Endothelial cell of umbilical vein (primary cell): Measurements from ENCODE around the gene SKI. TPM values are rescaled to one million over a fixed set of nuclear protein-coding genes. Genes with fewer than 3 reads are reported as not detected.

Experiments used
- BruUV-seq: library from RNA; stranded (reverse); fragments of 400-500 nt; replicated peaks from 2 replicates; lab custom pipeline; 2021; lab: Mats Ljungman, UMichigan
- CTCF ChIA-PET: fragments of 300-600, 350-600 bp; sonication (Branson Sonifier 250); formaldehyde crosslinking; loops from one replicate; lab custom pipeline; 2021; ENCODE audit warnings: antibody characterized with exemption, inconsistent platforms; lab: Charles Lee
- POLR2A ChIA-PET: fragments of 300-600, 350-600 bp; sonication (Branson Sonifier 250); formaldehyde crosslinking; loops from one replicate; lab custom pipeline; 2021; ENCODE audit warnings: antibody characterized with exemption, inconsistent platforms; lab: Charles Lee
- DNase-seq: peaks from one replicate; pipeline ENCODE4 v3.0.0-alpha.2; 2011; ENCODE audit warnings: low read depth, low spot score
- FAIRE-seq: peaks from 2 replicates; lab custom pipeline; 2011; peaks lifted over from hg19 to GRCh38; lab: Jason Lieb, UNC
- H2AFZ ChIP-seq: 2 replicates; pipeline ENCODE4 v1.6.0; 2012; ENCODE audit warnings: low read depth, low read length, control low read depth, inconsistent platforms
- H3K27ac ChIP-seq: 2 replicates; pipeline ENCODE4 v1.5.1; 2011; ENCODE audit warnings: low read depth, mild to moderate bottlenecking, control low read depth, low read length, moderate library complexity; ENCODE audit not compliant: insufficient read depth
- H3K27me3 ChIP-seq, 2 experiments: 2 replicates each; pipeline versions ENCODE4 v1.6.0 to v1.6.1; 2011; ENCODE audit warnings: low read length in 2 of 2, mixed read lengths in 1 of 2; ENCODE audit not compliant: control insufficient read depth in 2 of 2, insufficient read depth in 2 of 2
- H3K36me3 ChIP-seq, 2 experiments: 2 replicates in 1 of 2; 3 replicates in 1 of 2; pipeline ENCODE4 v1.5.1; 2011; ENCODE audit warnings: low read length in 2 of 2, mild to moderate bottlenecking in 1 of 2, moderate library complexity in 1 of 2; ENCODE audit not compliant: control insufficient read depth in 2 of 2, insufficient read depth in 2 of 2; ENCODE audit errors: extremely low read depth in 1 of 2
- H3K4me1 ChIP-seq: 3 replicates; pipeline ENCODE4 v1.5.1; 2011; ENCODE audit warnings: mild to moderate bottlenecking, low read length; ENCODE audit not compliant: control insufficient read depth, insufficient read depth; ENCODE audit errors: extremely low read depth
- H3K4me2 ChIP-seq: 2 replicates; pipeline ENCODE4 v1.6.1; 2011; ENCODE audit warnings: low read length, control low read depth, mixed read lengths; ENCODE audit not compliant: insufficient read depth
- H3K4me3 ChIP-seq, 3 experiments: fragments of 200-600 bp in 1 of 3; sonication (generic), shearing (Covaris generic) in 1 of 3; replicated peaks in 1 of 3; 2 replicates each; pipeline ENCODE4 v1.5.1; 2011 to 2016; ENCODE audit warnings: control low read depth in 3 of 3, low read length in 3 of 3, mild to moderate bottlenecking in 2 of 3, inconsistent platforms in 1 of 3, low read depth in 1 of 3, moderate library complexity in 1 of 3; ENCODE audit not compliant: insufficient read depth in 1 of 3
- H3K79me2 ChIP-seq: 2 replicates; pipeline ENCODE4 v1.6.0; 2012; ENCODE audit warnings: low read length, inconsistent platforms; ENCODE audit not compliant: control insufficient read depth, insufficient read depth
- H3K9ac ChIP-seq: replicated peaks from 2 replicates; pipeline ENCODE3; 2011; ENCODE audit warnings: low read length, control low read depth; ENCODE audit not compliant: insufficient read depth; ENCODE audit errors: extremely low read depth
- H3K9me1 ChIP-seq: replicated peaks from 3 replicates; pipeline ENCODE4 v1.6.0; 2011; ENCODE audit warnings: mild to moderate bottlenecking, low read length; ENCODE audit not compliant: control insufficient read depth, insufficient read depth; ENCODE audit errors: extremely low read depth
- H3K9me3 ChIP-seq: replicated peaks from 2 replicates; pipeline ENCODE4 v1.5.1; 2012; ENCODE audit warnings: low read length, inconsistent platforms; ENCODE audit not compliant: control insufficient read depth, insufficient read depth
- H4K20me1 ChIP-seq: replicated peaks from 2 replicates; pipeline ENCODE3; 2011; ENCODE audit warnings: mild to moderate bottlenecking, low read length; ENCODE audit not compliant: control insufficient read depth, insufficient read depth; ENCODE audit errors: extremely low read depth
- EZH2 ChIP-seq: IDR thresholded peaks from 2 replicates; pipeline ENCODE4 v1.6.1; 2012; ENCODE audit warnings: borderline replicate concordance, low read depth, mild to moderate bottlenecking, moderate library complexity, low read length, inconsistent platforms; ENCODE audit not compliant: severe bottlenecking
- FOS ChIP-seq: IDR thresholded peaks from 2 replicates; pipeline ENCODE4 v1.6.1; 2011; ENCODE audit warnings: mild to moderate bottlenecking, low read length, moderate library complexity, borderline replicate concordance; ENCODE audit not compliant: insufficient read depth
- GATA2 ChIP-seq: IDR thresholded peaks from 2 replicates; pipeline ENCODE4 v1.7.0; 2011; ENCODE audit warnings: low read depth, mild to moderate bottlenecking, moderate library complexity, mixed read lengths, low read length; ENCODE audit not compliant: insufficient read length, insufficient read depth
- JUN ChIP-seq: IDR thresholded peaks from 2 replicates; pipeline ENCODE4 v1.6.1; 2011; ENCODE audit warnings: borderline replicate concordance, low read depth; ENCODE audit not compliant: insufficient read length, insufficient read depth
- MYC ChIP-seq: IDR thresholded peaks from one replicate; pipeline ENCODE4 v1.6.1; 2011; ENCODE audit warnings: mild to moderate bottlenecking, low read depth, low read length
- POLR2A ChIP-seq: IDR thresholded peaks from 2 replicates; pipeline ENCODE4 v1.6.1; 2012; ENCODE audit warnings: low read depth, mild to moderate bottlenecking, control low read depth, low read length
- POLR2AphosphoS5 ChIP-seq: IDR thresholded peaks from 2 replicates; pipeline ENCODE4 v1.6.1; 2012; ENCODE audit warnings: low read depth, mild to moderate bottlenecking, control low read depth, low read length, moderate library complexity; ENCODE audit not compliant: insufficient read depth
- dilution Hi-C: fragments of 300-500 bp; cut with MboI; formaldehyde crosslinking; loops from one replicate; pipeline ENCODE4 v1.15.0; 2019; ENCODE audit warnings: low sequenced_read_pairs; ENCODE audit not compliant: extremely low pct_ligation_motif_present
- intact Hi-C: fragments of 100-400 bp; cut with micrococcal nuclease; formaldehyde crosslinking; loops from one replicate; pipeline ENCODE4 v1.10.0; 2022
- polyA plus RNA-seq, 4 experiments: library from polyadenylated mRNA; depleted of rRNA in 3 of 4; stranded (reverse) in 3 of 4; unstranded in 1 of 4; fragments of >200 nt; gene quantifications; 2 replicates each; pipeline versions ENCODE4 v1.2.1 to v1.2.3, GENCODE V29; 2011 to 2012; ENCODE audit warnings: missing spikeins in 1 of 4
- total RNA-seq: library from RNA; stranded (reverse); gene quantifications from 2 replicates; pipeline ENCODE4 v1.2.3, GENCODE V29; 2021
- TF ChIP-seq, protein P1 (sequence below): IDR thresholded peaks from 2 replicates; pipeline ENCODE4 v1.6.1; 2011; ENCODE audit not compliant: insufficient read depth, insufficient read length
- TF ChIP-seq, protein P2 (sequence below), 2 donors: IDR thresholded peaks; 1 replicate in 1 of 2; 2 replicates in 1 of 2; pipeline ENCODE4 v1.5.1; 2011; ENCODE audit warnings: low read length in 2 of 2, mild to moderate bottlenecking in 2 of 2, moderate library complexity in 2 of 2, control low read depth in 1 of 2, inconsistent platforms in 1 of 2, low read depth in 1 of 2; ENCODE audit not compliant: insufficient read depth in 1 of 2; ENCODE audit errors: extremely low read depth in 1 of 2

SKI gene
- total and polyA plus RNA-seq, 2 donors (not counting 3 experiments of a cell fraction or from before 2014, with no cell fraction given), result 11.6 to 80.3 TPM

DNA sequence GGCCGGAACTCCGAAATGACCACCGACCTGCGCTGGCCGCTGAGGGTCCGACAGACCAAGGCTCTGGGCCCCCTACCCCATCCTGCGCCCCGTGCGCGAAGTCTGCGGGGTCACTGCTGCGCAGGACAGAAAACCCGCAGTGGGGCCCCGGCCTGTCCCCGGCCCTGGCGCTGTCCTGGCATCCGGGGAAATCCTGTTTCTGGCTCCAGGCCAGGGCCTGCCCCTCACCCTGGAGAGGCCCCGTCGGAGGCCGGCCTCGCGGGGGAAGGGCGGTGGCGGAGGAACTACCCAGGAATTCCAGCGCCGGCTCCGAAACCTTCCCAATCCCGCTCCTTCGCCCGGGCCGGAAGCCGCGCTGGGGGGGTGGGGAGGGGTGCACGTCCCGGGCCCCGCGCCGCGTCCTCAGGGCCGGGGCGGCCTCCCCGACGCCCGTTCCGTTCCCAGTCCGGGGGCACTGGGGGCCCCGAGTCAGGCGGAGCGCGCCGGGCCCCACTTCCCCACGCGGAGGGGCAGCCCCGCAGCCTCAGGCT, 86.2 kb downstream of the SKI start:
- TF ChIP-seq MYC (no peak), POLR2A (peak; percentile 18), GATA2 (no peak), FOS (no peak), EZH2 (no peak), JUN (no peak), POLR2AphosphoS5 (peak; percentile 62)
- TF ChIP-seq, protein P1, sequence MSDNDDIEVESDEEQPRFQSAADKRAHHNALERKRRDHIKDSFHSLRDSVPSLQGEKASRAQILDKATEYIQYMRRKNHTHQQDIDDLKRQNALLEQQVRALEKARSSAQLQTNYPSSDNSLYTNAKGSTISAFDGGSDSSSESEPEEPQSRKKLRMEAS, result no peak
- TF ChIP-seq, protein P2, sequence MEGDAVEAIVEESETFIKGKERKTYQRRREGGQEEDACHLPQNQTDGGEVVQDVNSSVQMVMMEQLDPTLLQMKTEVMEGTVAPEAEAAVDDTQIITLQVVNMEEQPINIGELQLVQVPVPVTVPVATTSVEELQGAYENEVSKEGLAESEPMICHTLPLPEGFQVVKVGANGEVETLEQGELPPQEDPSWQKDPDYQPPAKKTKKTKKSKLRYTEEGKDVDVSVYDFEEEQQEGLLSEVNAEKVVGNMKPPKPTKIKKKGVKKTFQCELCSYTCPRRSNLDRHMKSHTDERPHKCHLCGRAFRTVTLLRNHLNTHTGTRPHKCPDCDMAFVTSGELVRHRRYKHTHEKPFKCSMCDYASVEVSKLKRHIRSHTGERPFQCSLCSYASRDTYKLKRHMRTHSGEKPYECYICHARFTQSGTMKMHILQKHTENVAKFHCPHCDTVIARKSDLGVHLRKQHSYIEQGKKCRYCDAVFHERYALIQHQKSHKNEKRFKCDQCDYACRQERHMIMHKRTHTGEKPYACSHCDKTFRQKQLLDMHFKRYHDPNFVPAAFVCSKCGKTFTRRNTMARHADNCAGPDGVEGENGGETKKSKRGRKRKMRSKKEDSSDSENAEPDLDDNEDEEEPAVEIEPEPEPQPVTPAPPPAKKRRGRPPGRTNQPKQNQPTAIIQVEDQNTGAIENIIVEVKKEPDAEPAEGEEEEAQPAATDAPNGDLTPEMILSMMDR (IDR thresholded peaks at IDR 0.05; ENCODE audit: extremely low read depth in 1 of 2, insufficient read depth in 1 of 2, low read depth in 1 of 2, low read length in 2 of 2), result no peak
- Histone ChIP-seq H3K36me3 (no peaks in the 10 kb centered on the region), H4K20me1 (no peaks in the 10 kb centered on the region), H3K4me3 (peak overlapping the region; percentile 19 to 54 (median 30)), H2AFZ (no peak overlapping the region), H3K9ac (peak overlapping the region; percentile 37), H3K79me2 (no peaks in the 10 kb centered on the region), H3K27ac (peak overlapping the region; percentile 46), H3K9me1 (no peaks in the 10 kb centered on the region), H3K27me3 (no peaks in the 10 kb centered on the region), H3K4me2 (peak overlapping the region; percentile 62), H3K9me3 (no peaks in the 10 kb centered on the region), H3K4me1 (peaks cover 7% of the 10 kb centered on the region)
- dilution Hi-C loops (no loop called here), intact Hi-C loops (loop anchor here (1.0 to 5.0 kb wide), 6 partner anchors 14 to 117 kb away; no protein-coding TSS in a partner anchor)
- FAIRE-seq (peak; percentile 58), DNase-seq (no peak)
- POLR2A ChIA-PET, result interaction anchor here (1.3 kb wide), 1 partner anchor 85 kb away, joined by 5 read pairs; no protein-coding TSS in a partner anchor
- TSS peak; percentile 28 for BruUV-seq
- CTCF ChIA-PET, result interaction anchor here (0.9 to 6.8 kb wide), 16 partner anchors 11 to 125 kb away, joined by 3 to 51 read pairs (median 5); partner anchors contain the start of genes FAAP20 and SKI
